Astrocyte (in vitro differentiated cells and primary cell): ENCODE measurements around the gene TIAL1.

Experiments used
- CTCF ChIP-seq: IDR thresholded peaks from 2 replicates; pipeline ENCODE4 v1.5.1; 2011; ENCODE audit warnings: low read depth, mild to moderate bottlenecking, inconsistent platforms, low read length, moderate library complexity; ENCODE audit not compliant: insufficient read depth
- EZH2 ChIP-seq: IDR thresholded peaks from 2 replicates; pipeline ENCODE4 v1.6.1; 2012; ENCODE audit warnings: mild to moderate bottlenecking, low read length, inconsistent platforms; ENCODE audit not compliant: insufficient read depth

GRCh38 chr10:119523895-119524719 is 72.7 kb downstream of the TIAL1 start:
- no peak for TF ChIP-seq CTCF
- TF ChIP-seq EZH2 = no peak
